HFFc6 (cell line): ENCODE measurements around the gene SERPINA5. TPM values are rescaled to one million over a fixed set of nuclear protein-coding genes. Genes with fewer than 3 reads are reported as not detected.

Source experiments
- DNase-seq: peaks from one replicate; pipeline ENCODE4 v3.0.0-alpha.2; 2018
- H3K27ac Mint-ChIP-seq: 2 replicates; pipeline ENCODE4 v1.8.0; 2020; ENCODE audit warnings: mild to moderate bottlenecking, mixed read lengths
- H3K27me3 Mint-ChIP-seq: 2 replicates; pipeline ENCODE4 v1.8.0; 2021; ENCODE audit warnings: mild to moderate bottlenecking, moderate library complexity, mixed read lengths; ENCODE audit not compliant: insufficient read depth
- H3K36me3 Mint-ChIP-seq: 2 replicates; pipeline ENCODE4 v1.8.0; 2021; ENCODE audit warnings: low read depth, mixed read lengths
- H3K4me1 Mint-ChIP-seq: 2 replicates; pipeline ENCODE4 v1.8.0; 2020; ENCODE audit warnings: low read depth, mixed read lengths
- H3K4me3 Mint-ChIP-seq: 2 replicates; pipeline ENCODE4 v1.8.0; 2020; ENCODE audit warnings: mild to moderate bottlenecking, moderate library complexity, mixed read lengths
- H3K9me3 Mint-ChIP-seq: 2 replicates; pipeline ENCODE4 v1.8.0; 2020; ENCODE audit warnings: mild to moderate bottlenecking, mixed read lengths
- total RNA-seq, 6 experiments: library from RNA; stranded (reverse); fragmentation: NEBNext Ultra II Directional; extraction: Animal tissue kit (Norgen Biotek cat#: 25700); gene quantifications; 2 replicates in 1 of 6; 3 replicates in 5 of 6; pipeline ENCODE4 v1.2.3, GENCODE V29; 2021
- TF ChIP-seq, protein P1 (sequence below): fragments of 200-600 bp; sonication (generic); IDR thresholded peaks from 2 replicates; pipeline ENCODE4 v1.5.0; 2021; ENCODE audit warnings: antibody characterized with exemption, mild to moderate bottlenecking

Gene SERPINA5
- total RNA-seq, 6 experiments from 2014 or later = not detected

DNA sequence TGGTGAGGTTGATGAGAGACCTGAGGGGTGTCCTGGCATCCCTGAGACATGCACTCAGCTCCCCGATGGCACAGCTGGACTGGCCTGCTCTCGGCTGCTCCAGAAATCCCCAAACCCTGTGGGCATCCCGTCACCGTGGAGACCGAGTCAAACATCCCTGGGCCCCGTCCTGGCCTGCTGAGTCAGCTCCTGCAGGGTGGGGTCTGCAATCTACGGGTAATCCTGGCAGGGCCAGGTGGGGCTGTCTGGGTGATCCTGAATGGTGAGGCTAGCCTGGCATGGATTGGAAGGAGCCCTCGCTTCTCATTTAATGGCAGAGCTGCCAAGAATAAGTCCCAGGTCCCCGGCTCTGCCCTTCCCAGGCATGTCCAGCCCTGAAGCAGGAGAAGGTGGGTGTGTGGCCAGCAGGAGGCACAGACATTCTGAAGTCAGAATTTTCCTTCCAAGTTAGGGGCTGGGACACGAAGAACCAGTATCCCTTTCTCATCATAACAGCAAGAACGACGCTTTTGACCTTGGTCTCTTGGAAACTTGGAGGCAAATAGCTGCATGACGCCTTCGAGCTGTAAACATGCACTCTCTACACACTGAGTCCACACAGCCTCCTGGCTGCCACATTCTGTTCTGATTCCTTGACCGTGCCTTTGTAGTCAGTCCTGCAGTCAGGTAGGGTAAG lies 37.6 kb upstream of the SERPINA5 start:
- H3K27me3 Mint-ChIP-seq = peaks cover 1% of the 10 kb centered on the region
- H3K27ac Mint-ChIP-seq = no peak overlapping the region
- H3K4me3 Mint-ChIP-seq = no peak overlapping the region
- TF ChIP-seq, protein P1, sequence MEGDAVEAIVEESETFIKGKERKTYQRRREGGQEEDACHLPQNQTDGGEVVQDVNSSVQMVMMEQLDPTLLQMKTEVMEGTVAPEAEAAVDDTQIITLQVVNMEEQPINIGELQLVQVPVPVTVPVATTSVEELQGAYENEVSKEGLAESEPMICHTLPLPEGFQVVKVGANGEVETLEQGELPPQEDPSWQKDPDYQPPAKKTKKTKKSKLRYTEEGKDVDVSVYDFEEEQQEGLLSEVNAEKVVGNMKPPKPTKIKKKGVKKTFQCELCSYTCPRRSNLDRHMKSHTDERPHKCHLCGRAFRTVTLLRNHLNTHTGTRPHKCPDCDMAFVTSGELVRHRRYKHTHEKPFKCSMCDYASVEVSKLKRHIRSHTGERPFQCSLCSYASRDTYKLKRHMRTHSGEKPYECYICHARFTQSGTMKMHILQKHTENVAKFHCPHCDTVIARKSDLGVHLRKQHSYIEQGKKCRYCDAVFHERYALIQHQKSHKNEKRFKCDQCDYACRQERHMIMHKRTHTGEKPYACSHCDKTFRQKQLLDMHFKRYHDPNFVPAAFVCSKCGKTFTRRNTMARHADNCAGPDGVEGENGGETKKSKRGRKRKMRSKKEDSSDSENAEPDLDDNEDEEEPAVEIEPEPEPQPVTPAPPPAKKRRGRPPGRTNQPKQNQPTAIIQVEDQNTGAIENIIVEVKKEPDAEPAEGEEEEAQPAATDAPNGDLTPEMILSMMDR = no peak
- no peak for DNase-seq
- H3K9me3 Mint-ChIP-seq = peaks cover 65% of the 10 kb centered on the region
- H3K36me3 Mint-ChIP-seq = peaks cover 4% of the 10 kb centered on the region
- no peaks in the 10 kb centered on the region for H3K4me1 Mint-ChIP-seq

- H3K27ac Mint-ChIP-seq = no peak overlapping the region
- DNase-seq = no peak
- H3K9me3 Mint-ChIP-seq = peaks cover 58% of the 10 kb centered on the region
- H3K4me3 Mint-ChIP-seq = no peak overlapping the region
- TF ChIP-seq, protein P1 = no peak
- peaks cover 4% of the 10 kb centered on the region for H3K36me3 Mint-ChIP-seq
- peaks cover 2% of the 10 kb centered on the region for H3K27me3 Mint-ChIP-seq
- no peaks in the 10 kb centered on the region for H3K4me1 Mint-ChIP-seq
Measured at GRCh38 chr14:94544726-94545125, 36.5 kb upstream of the SERPINA5 start.

GRCh38 chr14:94545131-94545841 lies 35.9 kb upstream of the SERPINA5 start:
- Mint-ChIP-seq H3K36me3 (peaks cover 4% of the 10 kb centered on the region), H3K27me3 (peaks cover 2% of the 10 kb centered on the region), H3K4me3 (no peak overlapping the region), H3K27ac (no peak overlapping the region), H3K4me1 (no peaks in the 10 kb centered on the region), H3K9me3 (peaks cover 53% of the 10 kb centered on the region)
- TF ChIP-seq, protein P1 = no peak
- DNase-seq = no peak

GRCh38 chr14:94547151-94547680 lies 34.0 kb upstream of the SERPINA5 start:
- Mint-ChIP-seq H3K36me3 (no peaks in the 10 kb centered on the region; the same call in 1 of the 2 replicates), H3K4me3 (no peak overlapping the region), H3K4me1 (no peaks in the 10 kb centered on the region), H3K9me3 (peaks cover 43% of the 10 kb centered on the region), H3K27me3 (peaks cover 2% of the 10 kb centered on the region), H3K27ac (no peak overlapping the region)
- TF ChIP-seq, protein P1 = no peak
- DNase-seq = no peak

GRCh38 chr14:94547726-94548125 lies 33.5 kb upstream of the SERPINA5 start:
- no peak overlapping the region for H3K4me3 Mint-ChIP-seq
- peaks cover 43% of the 10 kb centered on the region for H3K9me3 Mint-ChIP-seq
- H3K36me3 Mint-ChIP-seq = no peaks in the 10 kb centered on the region; the same call in 1 of the 2 replicates
- TF ChIP-seq, protein P1 = no peak
- peaks cover 2% of the 10 kb centered on the region for H3K27me3 Mint-ChIP-seq
- no peaks in the 10 kb centered on the region for H3K4me1 Mint-ChIP-seq
- DNase-seq = no peak
- no peak overlapping the region for H3K27ac Mint-ChIP-seq
